RPMI8226 (cell line): ENCODE data around the gene LRRK1.
A peak's percentile ranks its signal among the peaks of the same experiment; 100 is the strongest.

ENCODE experiments used
- DNase-seq: peaks from one replicate; pipeline ENCODE4 v3.0.0-alpha.2; 2015

LRRK1 gene

GRCh38 chr15:100985401-100985800 is 66.2 kb downstream of the LRRK1 start:
- no peak for DNase-seq

GRCh38 chr15:100986158-100986896 is 67.2 kb downstream of the LRRK1 start:
- peak; percentile 77 for DNase-seq

- DNase-seq, result no peak
Measured at GRCh38 chr15:100987143-100987542, 68.0 kb downstream of the LRRK1 start.

GRCh38 chr15:100988297-100988696 is 69.1 kb downstream of the LRRK1 start:
- DNase-seq, result no peak

- DNase-seq, result no peak
Measured at GRCh38 chr15:100988857-100989256, 69.7 kb downstream of the LRRK1 start.

- DNase-seq, result no peak
Measured at GRCh38 chr15:100994597-100995446, 75.7 kb downstream of the LRRK1 start.

GRCh38 chr15:100995471-100996430 is 76.6 kb downstream of the LRRK1 start:
- no peak for DNase-seq

GRCh38 chr15:100997442-100997841 is 78.3 kb downstream of the LRRK1 start:
- no peak for DNase-seq

GRCh38 chr15:100998630-100999029 is 79.5 kb downstream of the LRRK1 start:
- no peak for DNase-seq

- no peak for DNase-seq
Measured at GRCh38 chr15:100999369-100999768, 80.2 kb downstream of the LRRK1 start.

GRCh38 chr15:101000271-101000681 is 81.1 kb downstream of the LRRK1 start:
- DNase-seq, result no peak

GRCh38 chr15:101001056-101001455 is 81.9 kb downstream of the LRRK1 start:
- DNase-seq, result no peak

GRCh38 chr15:101001796-101002195 is 82.6 kb downstream of the LRRK1 start:
- no peak for DNase-seq

- DNase-seq, result no peak
Measured at GRCh38 chr15:101003081-101003480, 83.9 kb downstream of the LRRK1 start.

- DNase-seq, result no peak
Measured at GRCh38 chr15:101003706-101004105, 84.5 kb downstream of the LRRK1 start.

GRCh38 chr15:101004500-101004899 is 85.3 kb downstream of the LRRK1 start:
- no peak for DNase-seq

GRCh38 chr15:101004986-101005747 is 86.0 kb downstream of the LRRK1 start:
- no peak for DNase-seq

GRCh38 chr15:101006931-101007691 is 88.0 kb downstream of the LRRK1 start:
- peak; percentile 75 for DNase-seq

GRCh38 chr15:101008158-101009139 is 89.3 kb downstream of the LRRK1 start:
- peak; percentile 67 for DNase-seq

GRCh38 chr15:101009176-101009575 is 90.0 kb downstream of the LRRK1 start:
- DNase-seq, result no peak
